Endothelial cell (in vitro differentiated cells): ENCODE measurements around the gene GAGE12D. TPM values are rescaled to one million over a fixed set of nuclear protein-coding genes. Genes with fewer than 3 reads are reported as not detected.

Experiments used
- total RNA-seq: library from RNA; stranded (reverse); fragmentation: NEBNext Ultra II Directional; extraction: Animal tissue kit (Norgen Biotek cat#: 25700); gene quantifications from one replicate; pipeline ENCODE4 v1.2.1, GENCODE V29; 2021; ENCODE audit not compliant: unreplicated experiment

Gene GAGE12D
- total RNA-seq, 1 donor from 2014 or later = not detected

Other genes starting within 250 kb of the GAGE12D start
- gene GAGE10, start 238.1 kb upstream of the GAGE12D start, total RNA-seq = not detected
- not detected for gene GAGE12J, start 219.7 kb upstream of the GAGE12D start, total RNA-seq
- gene GAGE13, start 210.2 kb upstream of the GAGE12D start, total RNA-seq = not detected
- gene GAGE12C, start 9.6 kb upstream of the GAGE12D start, total RNA-seq = not detected
- not detected for gene GAGE12E, start 9.6 kb downstream of the GAGE12D start, total RNA-seq
- gene GAGE12F, start 19.1 kb downstream of the GAGE12D start, total RNA-seq = not detected
- gene GAGE12G, start 28.7 kb downstream of the GAGE12D start, total RNA-seq = not detected
- gene GAGE12H, start 38.2 kb downstream of the GAGE12D start, total RNA-seq = not detected
- not detected for gene GAGE2A, start 47.8 kb downstream of the GAGE12D start, total RNA-seq
- gene GAGE1, start 57.3 kb downstream of the GAGE12D start, total RNA-seq = not detected
- gene PAGE1, start 154.3 kb downstream of the GAGE12D start, total RNA-seq = not detected